Stimulated activated CD8-positive, alpha-beta memory T cell treated with anti-CD3 and anti-CD28 coated beads, Interleukin-4, amount 100 ng/mL, for 24 hours (primary cell): ENCODE results near the gene GSTA5.
"Not testable (repeated sequence)": the region's sequence is repeated elsewhere in the genome, so short reads cannot be mapped to it uniquely, and the experiment has no call there.

Experiments used
- DNase-seq: peaks from one replicate; pipeline ENCODE4 v3.0.0-alpha.2; 2020; ENCODE audit warnings: low read depth

The GSTA5 gene

DNA sequence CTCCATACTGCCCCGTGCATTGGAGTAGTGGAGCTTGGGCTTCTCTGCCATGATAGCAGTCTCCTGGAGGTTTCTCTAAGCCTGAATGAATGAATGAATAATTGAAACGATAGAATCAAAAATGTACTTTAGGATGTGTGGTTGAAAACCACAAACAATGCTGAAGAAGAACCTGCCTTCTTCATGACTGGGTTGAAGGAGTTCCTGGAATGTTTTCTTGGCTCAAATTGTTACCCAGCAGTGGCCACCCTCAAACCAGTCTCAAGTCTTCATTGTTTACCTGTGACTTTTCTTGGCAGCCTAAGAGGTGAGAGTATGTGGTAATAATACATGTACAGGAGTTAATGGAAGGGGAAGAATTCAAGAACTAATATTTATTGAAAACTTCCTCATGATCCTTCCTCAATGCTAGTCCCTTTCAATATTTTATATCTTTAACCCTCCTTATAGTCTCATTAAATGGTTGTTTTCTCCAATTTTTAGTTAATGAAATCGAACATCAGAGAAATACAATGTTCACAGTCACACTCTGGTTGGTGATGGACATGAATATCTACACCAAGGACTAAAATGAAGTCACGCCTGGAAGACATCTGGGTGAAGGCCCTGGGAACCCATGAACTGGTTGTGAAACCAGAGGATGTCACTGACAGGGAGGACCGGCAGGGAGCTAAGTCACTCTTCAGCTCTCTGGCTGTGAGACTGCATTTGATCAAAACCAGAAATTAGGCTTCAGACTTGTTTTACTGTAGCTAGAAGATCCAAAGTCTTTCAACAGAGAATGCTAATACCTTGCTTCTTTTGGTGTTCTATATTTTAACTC lies at the start of gene GSTA5:
TSS of gene GSTA5 (minus strand) at position 51 of the 823 bp plus-strand sequence.
- no peak for DNase-seq

DNA sequence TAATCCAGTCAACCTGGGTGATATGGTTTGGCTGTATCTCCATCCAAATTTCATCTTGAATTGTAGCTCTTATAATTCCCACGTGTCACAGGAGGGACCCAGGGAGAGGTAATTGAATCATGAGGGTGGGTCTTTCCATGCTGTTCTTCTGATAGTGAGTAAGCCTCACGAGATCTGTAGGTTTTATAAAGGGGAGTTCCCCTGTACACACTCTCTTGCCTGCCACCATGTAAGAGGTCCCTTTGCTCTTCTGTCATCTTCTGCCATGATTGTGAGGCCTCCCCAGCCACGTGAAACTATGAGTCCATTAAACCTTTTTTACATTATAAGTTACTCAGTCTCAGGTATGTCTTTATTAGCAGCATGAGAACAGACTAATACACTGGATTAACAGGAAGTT lies 49.4 kb upstream of the GSTA5 start:
- no peak for DNase-seq

- DNase-seq = no peak
Observed at GRCh38 chr6:52887910-52888524, 47.4 kb upstream of the GSTA5 start.

DNA sequence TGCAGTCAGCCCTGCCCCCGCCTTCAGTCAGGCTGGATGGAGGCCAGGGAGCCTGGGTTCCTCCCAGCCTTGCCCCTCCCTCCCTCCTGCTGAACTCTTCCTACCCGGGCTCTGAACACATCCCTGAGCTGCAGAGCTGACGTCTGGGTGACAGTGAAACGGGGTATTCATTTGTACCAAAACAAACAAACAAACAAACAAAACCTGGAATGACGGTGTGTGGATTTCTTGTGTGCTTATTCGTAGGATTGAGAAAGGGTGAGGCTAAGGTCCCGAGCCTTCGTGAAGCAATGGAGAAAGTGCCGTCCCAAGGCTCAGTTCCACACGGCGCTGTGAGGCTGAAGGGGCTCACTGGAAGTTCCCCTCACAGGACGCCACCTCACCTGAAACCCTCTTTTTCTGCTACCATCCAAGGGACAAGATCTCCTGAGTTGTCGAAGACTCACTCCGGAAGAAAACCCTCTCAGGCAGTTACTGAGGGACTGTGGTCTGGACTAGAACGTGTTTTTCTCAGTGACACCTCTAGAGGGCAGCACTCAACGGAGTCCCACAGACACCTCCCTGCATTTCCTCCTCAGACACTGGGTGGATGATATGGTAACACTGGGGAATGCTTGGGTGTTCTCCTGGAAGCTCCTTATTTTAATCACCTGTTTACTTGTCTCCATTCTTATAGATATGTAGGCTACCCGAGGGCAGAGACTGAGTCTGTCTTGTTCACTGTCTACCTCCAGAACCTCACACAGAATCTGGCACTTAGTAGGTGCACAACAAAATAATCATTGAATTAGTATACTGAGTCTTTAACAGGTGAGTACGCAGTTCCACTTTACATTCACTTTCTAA lies 41.6 kb upstream of the GSTA5 start:
- peak; percentile 26 for DNase-seq

DNA sequence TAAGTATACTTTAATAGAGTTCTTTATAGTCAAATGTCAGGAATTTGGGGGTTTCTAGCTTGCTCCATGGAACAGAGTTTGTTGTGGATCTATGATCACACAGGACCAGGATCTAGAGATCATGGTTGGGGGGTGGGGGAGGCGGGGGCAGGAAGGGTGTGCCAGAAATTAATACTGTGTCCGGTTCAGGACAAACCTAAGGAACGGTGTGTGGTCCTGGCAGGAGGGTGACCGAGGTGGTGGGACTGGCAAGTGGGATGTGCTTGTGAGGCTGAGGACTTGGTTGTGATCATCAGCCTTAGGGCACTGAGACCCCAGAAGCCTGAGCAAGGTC lies 41.0 kb upstream of the GSTA5 start:
- no peak for DNase-seq

- no peak for DNase-seq
Observed at GRCh38 chr6:52877786-52878185, 37.2 kb upstream of the GSTA5 start.

DNA sequence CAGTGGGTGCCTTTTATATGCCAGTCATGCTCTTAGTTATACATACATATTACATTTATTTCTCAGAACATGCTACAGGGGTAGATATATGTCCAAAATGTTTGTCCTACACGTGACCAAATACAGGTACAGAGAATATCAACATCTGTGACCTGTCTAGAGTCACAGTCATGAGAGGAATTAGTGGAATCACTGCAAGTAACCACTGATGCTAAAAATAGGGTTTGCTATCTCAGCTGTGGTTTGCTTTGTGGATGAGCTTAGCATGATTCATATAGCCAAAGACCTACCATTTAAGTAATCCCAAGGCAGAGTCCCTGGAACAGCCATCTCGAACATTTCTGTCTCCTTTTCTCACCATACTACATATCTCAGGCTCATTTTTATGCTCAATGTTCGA lies 36.6 kb upstream of the GSTA5 start:
- no peak for DNase-seq

GRCh38 chr6:52876056-52876787 lies 35.6 kb upstream of the GSTA5 start:
- DNase-seq = no peak

DNA sequence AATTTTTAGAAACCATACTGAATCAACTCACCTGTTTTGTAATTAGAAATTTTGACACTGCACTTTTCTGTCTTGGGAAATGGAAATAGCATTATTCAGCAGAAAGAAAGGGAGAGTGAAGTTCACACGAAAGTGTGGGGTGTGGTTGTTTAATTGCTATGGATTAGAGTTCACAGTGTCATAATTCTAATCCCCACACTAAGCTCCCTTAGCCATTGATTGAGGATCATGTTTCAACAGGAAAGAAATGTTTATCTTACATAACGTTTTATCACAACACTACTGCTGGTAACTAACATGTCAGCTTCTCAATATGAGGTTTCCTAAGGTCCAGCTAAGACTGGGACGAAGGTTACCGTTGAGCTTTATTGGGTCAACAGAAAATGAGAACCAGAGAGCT lies 31.4 kb upstream of the GSTA5 start:
- DNase-seq = no peak

DNA sequence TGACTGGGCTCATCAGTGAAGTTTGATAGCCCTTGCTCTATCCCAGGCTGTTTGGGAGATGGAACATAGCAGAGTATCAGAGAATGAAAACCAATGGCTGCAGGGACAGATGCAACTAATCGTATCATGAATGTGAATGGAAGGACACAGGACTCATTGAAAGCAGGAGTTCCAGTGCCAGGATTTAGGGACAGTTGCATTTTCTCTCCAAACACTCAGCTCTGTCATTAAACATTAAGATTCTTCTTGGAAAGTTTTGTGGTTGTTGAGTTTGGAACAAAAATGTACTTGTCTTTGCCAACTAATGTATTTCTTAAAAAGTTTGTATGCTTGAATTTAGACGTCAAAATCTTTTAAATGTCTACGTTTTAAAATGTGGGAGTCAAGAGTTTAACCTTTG lies 31.0 kb upstream of the GSTA5 start:
- no peak for DNase-seq

DNA sequence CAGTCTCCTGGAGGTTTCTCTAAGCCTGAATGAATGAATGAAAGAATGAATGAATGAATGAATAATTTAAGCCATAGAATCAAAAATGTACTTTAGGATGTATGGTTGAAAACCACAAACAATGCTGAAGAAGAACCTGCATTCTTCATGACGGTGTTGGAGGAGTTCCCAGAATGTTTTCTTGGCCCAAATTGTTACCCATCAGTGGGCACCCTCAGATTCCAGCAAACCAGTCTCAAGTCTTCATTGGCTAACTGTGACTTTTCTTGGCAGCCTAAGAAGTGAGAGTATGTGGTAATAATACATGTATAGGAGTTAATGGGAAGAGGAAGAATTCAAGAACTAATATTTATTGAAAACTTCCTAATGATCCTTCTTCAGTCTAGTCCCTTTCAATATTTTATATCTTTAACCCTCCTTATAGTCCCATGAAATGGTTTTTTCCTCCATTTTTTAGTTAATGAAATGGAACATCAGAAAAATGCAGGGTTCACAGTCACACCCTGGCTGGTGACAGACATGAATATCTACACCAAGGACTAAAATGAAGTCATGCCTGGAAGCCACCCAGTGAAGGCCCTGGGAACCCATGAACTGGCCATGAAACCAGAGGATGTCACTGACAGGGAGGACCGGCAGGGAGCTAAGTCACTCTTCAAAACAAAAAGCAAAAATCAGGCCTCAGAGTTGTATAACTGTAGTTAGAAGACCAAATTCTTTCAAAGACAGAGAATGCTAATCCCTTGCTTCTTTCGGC lies 29.9 kb upstream of the GSTA5 start:
- DNase-seq = not testable (repeated sequence)

DNA sequence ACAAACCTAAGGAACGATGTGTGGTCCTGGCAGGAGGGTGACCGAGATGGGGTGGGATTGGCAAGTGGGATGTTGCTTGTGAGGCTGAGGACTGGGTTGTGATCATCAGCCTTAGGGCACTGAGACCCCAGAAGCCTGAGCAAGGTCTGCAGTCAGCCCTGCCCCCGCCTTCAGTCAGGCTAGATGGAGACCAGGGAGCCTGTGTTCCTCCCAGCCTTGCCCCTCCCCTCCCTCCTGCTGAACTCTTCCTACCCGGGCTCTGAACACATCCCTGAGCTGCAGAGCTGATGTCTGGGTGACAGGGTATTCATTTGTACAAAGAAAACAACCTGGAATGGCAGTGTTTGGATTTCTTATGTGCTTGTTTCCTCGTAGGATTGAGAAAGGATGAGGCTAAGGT lies 28.3 kb upstream of the GSTA5 start:
- not testable (repeated sequence) for DNase-seq

GRCh38 chr6:52868240-52868639 lies 27.6 kb upstream of the GSTA5 start:
- DNase-seq = no peak

- not testable (repeated sequence) for DNase-seq
Observed at GRCh38 chr6:52861151-52861550, 20.5 kb upstream of the GSTA5 start.

GRCh38 chr6:52858416-52858815 lies 17.8 kb upstream of the GSTA5 start:
- no peak for DNase-seq

GRCh38 chr6:52856137-52856536 lies 15.5 kb upstream of the GSTA5 start:
- DNase-seq = not testable (repeated sequence)

- DNase-seq = no peak
Observed at GRCh38 chr6:52849137-52849536, 8.5 kb upstream of the GSTA5 start.

DNA sequence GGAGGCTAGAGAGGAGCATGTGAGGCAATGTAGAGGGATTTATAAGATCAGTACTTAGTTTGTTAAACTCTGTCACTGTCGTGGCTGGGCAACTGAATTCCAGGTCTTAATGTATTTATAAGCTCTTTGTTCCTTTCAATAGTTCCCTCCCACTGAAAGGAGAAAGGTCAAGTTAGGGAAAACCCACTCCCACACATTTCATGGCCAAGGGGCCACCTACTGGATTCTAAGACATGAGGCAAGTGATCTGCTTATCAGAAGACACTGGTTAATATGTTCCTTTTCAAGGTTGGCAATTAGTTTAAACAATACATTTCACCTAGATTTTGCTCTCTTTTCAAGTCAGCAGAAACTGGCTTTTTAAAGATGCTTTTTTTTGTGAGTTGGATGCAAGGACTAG lies 5.4 kb upstream of the GSTA5 start:
- DNase-seq = no peak

DNA sequence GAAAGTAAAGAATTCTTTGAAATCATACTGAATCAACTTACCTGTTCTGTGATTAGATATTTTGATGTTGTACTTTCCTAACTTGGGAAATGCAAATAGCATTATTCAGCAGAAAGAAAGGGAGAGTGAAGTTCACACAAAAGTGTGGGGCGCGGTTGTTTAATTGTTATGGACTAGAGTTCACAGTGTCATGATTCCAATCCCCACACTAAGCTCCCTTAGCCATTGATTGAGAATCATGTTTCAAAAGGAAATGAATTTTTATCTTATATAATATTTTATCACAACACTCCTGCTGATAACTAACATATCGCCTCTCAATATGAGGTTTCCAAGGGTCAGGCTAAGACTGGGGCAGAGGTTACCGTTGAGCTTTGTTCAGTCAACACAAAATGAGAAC lies 3.0 kb upstream of the GSTA5 start:
- DNase-seq = no peak

DNA sequence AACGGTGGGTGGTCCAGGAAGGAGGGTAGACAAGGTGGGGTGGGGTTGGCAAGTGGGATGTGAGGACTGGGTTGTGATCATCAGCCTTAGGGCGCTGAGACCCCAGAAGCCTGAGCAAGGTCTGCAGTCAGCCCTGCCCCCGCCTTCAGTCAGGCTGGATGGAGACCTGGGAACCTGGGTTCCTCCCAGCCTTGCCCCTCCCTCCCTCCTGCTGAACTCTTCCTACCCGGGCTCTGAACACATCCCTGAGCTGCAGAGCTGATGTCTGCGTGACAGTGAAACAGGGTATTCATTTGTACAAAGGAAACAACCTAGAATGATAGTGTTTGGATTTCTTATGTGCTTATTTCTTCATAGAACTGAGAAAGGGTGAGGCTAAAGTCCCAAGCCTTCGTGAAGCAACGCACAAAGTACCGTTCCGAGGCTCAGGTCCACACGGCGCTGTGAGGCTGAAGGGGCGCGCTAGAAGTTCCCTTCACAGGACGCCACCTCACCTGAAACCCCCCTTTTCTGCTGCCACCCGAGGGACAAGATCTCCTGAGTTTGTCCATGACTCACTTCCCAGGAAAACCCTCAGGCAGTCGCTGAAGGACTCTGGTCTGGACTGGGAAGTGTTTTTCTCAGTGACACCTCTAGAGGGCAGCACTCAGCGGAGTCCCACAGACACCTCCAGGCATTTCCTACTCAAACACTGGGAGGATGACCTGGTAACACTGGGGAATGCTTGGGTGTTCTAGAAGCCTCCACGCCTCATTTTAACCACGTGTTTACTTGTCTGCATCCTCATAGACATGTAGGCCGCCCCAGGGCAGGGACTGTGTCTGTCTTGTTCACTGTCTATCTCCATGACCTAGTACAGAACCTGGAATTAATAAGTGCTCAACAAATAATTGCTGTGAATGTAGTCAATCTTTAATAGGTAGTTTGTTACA lies 1.2 kb downstream of the GSTA5 start:
- peak; percentile 11 for DNase-seq
